HAP-1 (cell line): ENCODE measurements around the gene CCIN.
A peak's percentile ranks its signal among the peaks of the same experiment; 100 is the strongest.
"Not testable (repeated sequence)": the region's sequence is repeated elsewhere in the genome, so short reads cannot be mapped to it uniquely, and the experiment has no call there.

Experiments
- DNase-seq, 2 experiments: peaks; one replicate each; pipeline ENCODE4 v3.0.0-alpha.2; 2016 to 2020; ENCODE audit warnings: low spot score in 2 of 2
- H3K27me3 ChIP-seq: fragments of 250-450 bp; sonication (Bioruptor Pico); 2 replicates; pipeline ENCODE4 v1.5.1; 2020; ENCODE audit warnings: low read depth, mild to moderate bottlenecking, moderate library complexity
- H3K36me3 ChIP-seq: fragments of 250-450 bp; sonication (Bioruptor Pico); replicated peaks from 2 replicates; pipeline ENCODE4 v1.5.1; 2020; ENCODE audit warnings: mild to moderate bottlenecking
- H3K4me1 ChIP-seq: fragments of 250-450 bp; sonication (Bioruptor Pico); 2 replicates; pipeline ENCODE4 v1.5.1; 2020; ENCODE audit warnings: mild to moderate bottlenecking
- H3K4me3 ChIP-seq: fragments of 250-450 bp; sonication (Bioruptor Pico); 2 replicates; pipeline ENCODE4 v1.5.1; 2020; ENCODE audit warnings: mild to moderate bottlenecking, moderate library complexity
- H3K9me3 ChIP-seq: fragments of 250-450 bp; sonication (Bioruptor Pico); 2 replicates; pipeline ENCODE4 v1.5.1; 2020; ENCODE audit warnings: mild to moderate bottlenecking, moderate library complexity
- in situ Hi-C: fragments of 300-500 bp; cut with MboI; formaldehyde crosslinking; loops from 3 replicates; pipeline ENCODE4 v1.14.3; 2020; ENCODE audit warnings: low sequenced_read_pairs, inconsistent platforms, mixed read lengths

Gene CCIN

GRCh38 chr9:36169166-36169565 lies at the start of gene CCIN:
CCIN (plus strand) TSS chr9:36169388; CDS start chr9:36169503, 115 bp downstream.
- no peaks in the 10 kb centered on the region for H3K4me1 ChIP-seq
- no peak within 1 kb of the TSS for H3K4me3 ChIP-seq
- no peak for DNase-seq
- no peaks in the 10 kb centered on the region for H3K9me3 ChIP-seq
- H3K36me3 ChIP-seq: no peaks in the 10 kb centered on the region
- H3K27me3 ChIP-seq: no peaks in the 10 kb centered on the region
- in situ Hi-C loops: loop anchor here (5.0 kb wide), 1 partner anchor 67 kb away; no protein-coding TSS in a partner anchor

GRCh38 chr9:36119476-36119875 lies 49.7 kb upstream of the CCIN start:
- no peaks in the 10 kb centered on the region for H3K27me3 ChIP-seq
- no peaks in the 10 kb centered on the region for H3K4me1 ChIP-seq
- H3K4me3 ChIP-seq: no peak overlapping the region
- H3K36me3 ChIP-seq: no peaks in the 10 kb centered on the region; the same call in 1 of the 2 replicates
- no peak for DNase-seq
- no peaks in the 10 kb centered on the region for H3K9me3 ChIP-seq
- in situ Hi-C loops: no loop called here

- H3K9me3 ChIP-seq: no peaks in the 10 kb centered on the region
- no peak for DNase-seq
- H3K36me3 ChIP-seq: no peaks in the 10 kb centered on the region; the same call in 1 of the 2 replicates
- H3K4me1 ChIP-seq: no peaks in the 10 kb centered on the region
- H3K27me3 ChIP-seq: no peaks in the 10 kb centered on the region
- H3K4me3 ChIP-seq: no peak overlapping the region
- in situ Hi-C loops: no loop called here
Measured at GRCh38 chr9:36120705-36121104, 48.5 kb upstream of the CCIN start.

- in situ Hi-C loops: no loop called here
- H3K36me3 ChIP-seq: no peaks in the 10 kb centered on the region; the same call in 1 of the 2 replicates
- H3K4me1 ChIP-seq: no peaks in the 10 kb centered on the region
- DNase-seq: no peak
- H3K9me3 ChIP-seq: no peaks in the 10 kb centered on the region
- H3K4me3 ChIP-seq: no peak overlapping the region
- no peaks in the 10 kb centered on the region for H3K27me3 ChIP-seq
Measured at GRCh38 chr9:36121971-36122370, 47.2 kb upstream of the CCIN start.

GRCh38 chr9:36123515-36123914 lies 45.7 kb upstream of the CCIN start:
- no peaks in the 10 kb centered on the region for H3K4me1 ChIP-seq
- no peaks in the 10 kb centered on the region for H3K9me3 ChIP-seq
- in situ Hi-C loops: no loop called here
- DNase-seq: no peak
- H3K27me3 ChIP-seq: no peaks in the 10 kb centered on the region; the same call in 1 of the 2 replicates
- H3K36me3 ChIP-seq: no peaks in the 10 kb centered on the region; the same call in 1 of the 2 replicates
- H3K4me3 ChIP-seq: no peak overlapping the region

- no peaks in the 10 kb centered on the region for H3K9me3 ChIP-seq
- in situ Hi-C loops: no loop called here
- H3K27me3 ChIP-seq: no peaks in the 10 kb centered on the region; the same call in 1 of the 2 replicates
- no peaks in the 10 kb centered on the region for H3K4me1 ChIP-seq
- no peak for DNase-seq
- no peak overlapping the region for H3K4me3 ChIP-seq
- no peaks in the 10 kb centered on the region; the same call in 1 of the 2 replicates for H3K36me3 ChIP-seq
Measured at GRCh38 chr9:36125062-36125855, 43.9 kb upstream of the CCIN start.

GRCh38 chr9:36126016-36126730 lies 43.0 kb upstream of the CCIN start:
- no peak overlapping the region for H3K4me3 ChIP-seq
- DNase-seq: no peak
- in situ Hi-C loops: no loop called here

GRCh38 chr9:36127652-36128244 lies 41.4 kb upstream of the CCIN start:
- in situ Hi-C loops: no loop called here
- no peak overlapping the region for H3K4me3 ChIP-seq
- no peaks in the 10 kb centered on the region for H3K4me1 ChIP-seq
- no peak for DNase-seq
- no peaks in the 10 kb centered on the region; the same call in 1 of the 2 replicates for H3K27me3 ChIP-seq
- H3K9me3 ChIP-seq: no peaks in the 10 kb centered on the region
- no peaks in the 10 kb centered on the region for H3K36me3 ChIP-seq

More at GRCh38 chr9:36126016-36126730, 43.0 kb upstream of the CCIN start:
- Histone ChIP-seq H3K36me3 (no peaks in the 10 kb centered on the region; the same call in 1 of the 2 replicates), H3K27me3 (no peaks in the 10 kb centered on the region; the same call in 1 of the 2 replicates), H3K4me1 (no peaks in the 10 kb centered on the region), H3K9me3 (no peaks in the 10 kb centered on the region)

- no peak for DNase-seq
- no peaks in the 10 kb centered on the region; the same call in 1 of the 2 replicates for H3K27me3 ChIP-seq
- in situ Hi-C loops: no loop called here
- H3K36me3 ChIP-seq: no peaks in the 10 kb centered on the region
- H3K9me3 ChIP-seq: no peaks in the 10 kb centered on the region
- H3K4me1 ChIP-seq: no peaks in the 10 kb centered on the region
- no peak overlapping the region for H3K4me3 ChIP-seq
Measured at GRCh38 chr9:36128349-36128748, 40.8 kb upstream of the CCIN start.

- H3K9me3 ChIP-seq: no peaks in the 10 kb centered on the region
- H3K27me3 ChIP-seq: no peaks in the 10 kb centered on the region; the same call in 1 of the 2 replicates
- H3K36me3 ChIP-seq: no peaks in the 10 kb centered on the region
- in situ Hi-C loops: no loop called here
- H3K4me3 ChIP-seq: no peak overlapping the region
- H3K4me1 ChIP-seq: no peaks in the 10 kb centered on the region
- no peak for DNase-seq
Measured at GRCh38 chr9:36129139-36129538, 40.0 kb upstream of the CCIN start.

- peaks cover 13% of the 10 kb centered on the region for H3K4me1 ChIP-seq
- H3K27me3 ChIP-seq, H3K9me3 ChIP-seq, H3K36me3 ChIP-seq, H3K4me3 ChIP-seq, in situ Hi-C loops, DNase-seq: not testable (repeated sequence)
Measured at GRCh38 chr9:36131666-36132065, 37.5 kb upstream of the CCIN start.

GRCh38 chr9:36132086-36132485 lies 37.1 kb upstream of the CCIN start:
- Histone ChIP-seq H3K36me3 (no peaks in the 10 kb centered on the region), H3K9me3 (no peaks in the 10 kb centered on the region), H3K27me3 (no peaks in the 10 kb centered on the region; the same call in 1 of the 2 replicates), H3K4me1 (peaks cover 14% of the 10 kb centered on the region), H3K4me3 (no peak overlapping the region)
- in situ Hi-C loops: no loop called here
- DNase-seq: no peak

GRCh38 chr9:36134761-36135505 lies 34.3 kb upstream of the CCIN start:
- no peaks in the 10 kb centered on the region for H3K9me3 ChIP-seq
- in situ Hi-C loops: no loop called here
- H3K4me3 ChIP-seq: no peak overlapping the region
- DNase-seq: peak; percentile 60
- H3K36me3 ChIP-seq: no peaks in the 10 kb centered on the region
- no peaks in the 10 kb centered on the region for H3K27me3 ChIP-seq
- H3K4me1 ChIP-seq: peaks cover 21% of the 10 kb centered on the region
